ENCODE measurements around the gene RYK.
A peak's percentile ranks its signal among the peaks of the same experiment; 100 is the strongest.

The RYK gene

DNA sequence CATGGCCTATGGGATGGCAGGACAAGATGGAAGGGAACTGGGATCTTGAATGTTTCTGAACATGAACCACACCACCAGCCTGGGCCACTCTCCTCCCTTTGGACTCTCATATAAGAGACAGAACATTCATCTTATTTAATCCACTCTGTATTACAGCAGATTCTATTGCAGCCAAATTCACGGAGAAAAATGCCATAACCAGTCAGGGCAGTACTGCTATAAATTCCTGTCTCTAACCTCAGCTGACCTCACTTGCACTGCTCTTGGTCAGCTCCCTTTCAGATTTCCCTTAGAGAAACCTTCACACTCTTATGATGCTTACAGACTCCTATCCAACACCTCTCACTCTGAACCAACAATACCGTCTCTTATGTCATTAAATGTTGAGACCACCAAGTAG lies 101.4 kb downstream of the RYK start:
- no peak for DNase-seq (ENCODE audit: low read depth, low spot score)

DNA sequence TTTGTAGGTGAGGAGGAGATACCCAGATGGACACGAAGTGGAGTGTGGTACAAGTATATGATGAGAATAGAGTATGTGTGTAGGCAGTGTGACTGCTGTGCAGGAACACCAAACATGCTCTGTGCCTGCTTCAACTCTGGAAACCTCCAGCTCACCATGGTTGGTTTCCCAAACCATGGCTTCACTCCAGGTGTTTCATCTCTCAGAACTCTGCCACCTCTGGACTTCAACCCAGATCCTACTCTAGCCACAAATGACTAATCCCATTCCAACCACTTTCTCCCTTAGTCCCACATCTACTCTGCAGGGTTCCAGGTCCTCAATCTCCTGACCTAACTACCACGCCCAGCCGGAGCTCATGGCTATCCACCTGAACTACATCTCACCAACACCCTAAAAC lies 102.1 kb downstream of the RYK start:
- peak; percentile 16 for DNase-seq (ENCODE audit: low read depth, low spot score)

DNA sequence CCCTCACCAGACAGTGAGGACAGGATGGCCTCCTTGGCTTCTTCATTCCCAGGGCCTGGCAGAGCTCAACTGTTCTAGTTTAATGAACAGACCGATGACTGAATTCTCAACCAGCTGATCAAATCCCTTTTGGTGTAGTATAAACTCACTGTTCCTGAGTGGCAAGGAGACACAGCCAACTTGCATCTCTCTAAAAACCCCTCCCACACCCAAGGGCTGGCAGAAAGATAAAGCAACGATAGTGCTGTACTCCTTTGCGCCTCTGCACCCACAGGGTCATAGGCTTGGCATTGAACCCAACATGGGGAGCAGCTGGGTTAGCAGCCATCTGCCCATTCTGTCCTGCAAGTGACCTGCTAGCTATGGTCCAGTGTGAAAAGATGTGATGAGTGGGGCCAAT lies 103.2 kb downstream of the RYK start:
- no peak for DNase-seq (ENCODE audit: low read depth, low spot score)

DNA sequence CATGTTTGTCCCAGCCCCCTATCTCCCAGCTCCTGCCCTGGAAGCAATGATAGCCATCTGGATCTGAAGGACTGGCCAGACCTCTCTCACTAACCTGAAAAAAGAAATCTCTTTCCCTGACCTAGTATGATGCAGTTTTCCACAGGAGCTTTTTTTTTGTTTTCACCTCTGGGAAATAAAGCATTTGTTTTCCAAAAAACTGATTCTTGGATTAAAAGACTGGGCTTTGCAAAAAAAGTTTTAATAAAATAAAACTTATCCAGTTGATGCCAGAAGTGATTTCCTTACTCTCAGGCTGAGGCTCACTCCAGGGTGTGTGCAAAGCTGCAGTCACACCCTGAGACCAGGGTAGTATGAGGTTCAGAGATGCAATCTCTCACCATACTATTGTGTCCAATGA lies 104.0 kb downstream of the RYK start:
- no peak for DNase-seq (ENCODE audit: low read depth, low spot score)

DNA sequence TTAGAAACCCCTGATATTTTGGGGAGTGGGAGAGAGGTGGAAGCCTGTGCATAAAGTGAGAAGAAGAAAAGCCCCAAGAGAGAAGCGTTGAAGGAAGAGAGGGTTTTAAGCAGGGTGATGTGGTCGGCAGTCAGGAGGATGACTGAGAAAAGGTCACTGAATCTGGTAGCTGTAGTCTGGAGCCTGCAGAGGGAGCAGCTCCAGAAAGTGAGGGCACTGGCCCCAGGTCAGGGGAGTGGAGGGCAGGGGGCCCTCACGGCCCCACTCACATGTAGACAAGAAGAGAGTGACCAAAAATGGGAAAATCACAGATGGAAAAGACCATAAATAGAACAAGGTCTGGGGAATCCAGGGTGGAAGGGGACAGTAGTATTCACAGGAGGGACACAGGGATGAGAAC lies 105.5 kb downstream of the RYK start:
- DNase-seq (ENCODE audit: low read depth, low spot score): no peak

DNA sequence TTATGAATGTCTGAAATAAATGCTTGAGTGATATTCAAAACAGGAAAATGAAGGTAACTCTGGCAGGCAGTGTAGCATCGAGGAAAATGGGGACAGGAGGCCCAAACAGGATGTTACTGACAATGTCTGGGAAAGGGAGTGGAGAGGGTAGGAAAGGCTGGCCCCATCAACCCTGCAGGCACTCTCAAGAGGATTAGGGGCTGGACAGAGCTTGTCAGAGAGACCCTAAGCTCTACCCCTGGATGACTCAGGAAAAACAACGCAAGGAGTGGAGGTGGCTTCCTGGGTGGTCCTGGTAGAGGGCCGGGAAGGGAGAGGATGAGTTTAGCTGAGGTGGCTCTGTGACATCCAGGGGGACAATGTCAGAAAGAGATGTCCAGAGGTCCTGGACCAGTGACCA lies 106.0 kb downstream of the RYK start:
- no peak for DNase-seq (ENCODE audit: low read depth, low spot score)

DNA sequence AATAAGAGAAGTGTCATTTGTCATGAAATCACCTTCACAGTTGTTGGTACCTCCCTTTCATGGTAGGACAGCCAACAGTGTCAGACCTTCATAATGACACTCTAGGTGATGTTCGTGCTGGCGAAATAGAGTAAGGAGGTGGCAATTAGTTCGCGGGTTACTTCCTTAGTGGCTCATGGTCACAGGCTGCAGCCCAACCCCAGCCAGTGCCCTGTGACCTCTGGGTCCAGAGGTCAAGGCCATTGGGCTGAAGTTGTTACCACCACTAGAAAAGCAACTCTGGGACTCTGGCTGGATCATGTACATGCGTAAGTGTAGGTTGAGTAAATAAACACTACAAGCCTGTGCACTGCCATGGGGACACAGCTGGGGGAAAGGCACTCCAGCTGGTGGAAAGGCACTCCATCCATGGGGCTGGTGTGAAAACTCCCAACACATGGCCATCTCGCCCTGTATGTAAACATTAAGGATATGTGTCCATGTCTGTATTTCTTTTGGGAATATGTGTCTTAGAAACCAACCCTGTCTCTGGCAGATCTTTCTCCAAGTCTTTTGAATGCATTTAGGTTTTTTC lies 106.7 kb downstream of the RYK start:
- DNase-seq (ENCODE audit: low read depth, low spot score): no peak

DNA sequence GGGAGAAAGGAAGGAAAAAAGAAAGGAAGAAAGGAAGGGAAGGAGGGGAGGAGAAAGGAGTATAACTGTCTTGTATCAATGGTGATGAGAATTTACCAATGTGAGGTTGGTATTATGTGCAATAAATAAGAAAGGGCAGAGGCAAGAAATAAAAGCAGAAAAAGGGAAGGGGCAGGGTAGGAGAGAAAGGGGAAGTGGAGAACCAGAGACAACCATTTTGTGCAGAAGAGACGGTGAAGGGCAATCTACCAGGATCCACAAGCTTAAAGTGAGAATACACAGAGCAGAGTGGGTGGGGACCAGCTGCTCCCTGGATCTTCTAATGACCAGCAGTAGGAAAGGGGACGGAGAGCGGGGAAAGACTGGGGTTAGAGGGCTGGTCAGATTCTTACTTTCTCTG lies 114.1 kb downstream of the RYK start:
- no peak for DNase-seq (ENCODE audit: low read depth, low spot score)

DNA sequence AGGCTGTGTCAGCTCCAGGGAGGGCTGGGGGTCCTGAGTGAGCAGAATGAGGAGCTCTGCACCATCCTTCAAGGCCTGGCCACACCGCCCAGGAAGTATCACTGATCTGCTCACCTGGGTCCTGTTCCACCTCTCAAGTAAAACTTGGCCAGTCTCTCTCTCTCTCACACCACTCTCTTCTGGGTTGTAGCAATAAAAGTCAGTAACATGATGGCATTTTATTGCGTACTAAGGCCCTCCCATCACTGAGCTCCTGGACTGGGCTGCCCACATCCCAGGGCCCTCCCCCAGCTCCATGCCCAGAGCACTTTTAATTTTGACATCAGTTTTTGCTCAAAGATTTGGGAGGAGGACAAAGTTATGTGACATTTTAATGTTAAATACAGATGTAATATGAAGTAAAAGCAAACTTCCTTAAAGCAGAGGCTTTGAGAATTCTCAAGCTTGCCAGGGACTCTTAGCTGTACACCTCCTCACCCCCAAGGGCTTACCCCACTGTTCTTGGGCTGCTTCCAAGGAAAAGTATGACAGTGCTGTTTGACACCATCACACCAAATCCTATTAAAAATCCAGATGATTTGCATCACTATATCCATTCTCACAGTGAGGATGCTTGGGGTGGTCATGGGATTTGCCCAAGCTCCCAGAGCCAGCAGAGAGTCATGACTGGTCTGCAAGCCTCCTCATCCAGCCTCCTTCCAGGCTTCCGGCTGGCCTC lies 115.8 kb downstream of the RYK start:
- no peak for DNase-seq (ENCODE audit: low read depth, low spot score)

DNA sequence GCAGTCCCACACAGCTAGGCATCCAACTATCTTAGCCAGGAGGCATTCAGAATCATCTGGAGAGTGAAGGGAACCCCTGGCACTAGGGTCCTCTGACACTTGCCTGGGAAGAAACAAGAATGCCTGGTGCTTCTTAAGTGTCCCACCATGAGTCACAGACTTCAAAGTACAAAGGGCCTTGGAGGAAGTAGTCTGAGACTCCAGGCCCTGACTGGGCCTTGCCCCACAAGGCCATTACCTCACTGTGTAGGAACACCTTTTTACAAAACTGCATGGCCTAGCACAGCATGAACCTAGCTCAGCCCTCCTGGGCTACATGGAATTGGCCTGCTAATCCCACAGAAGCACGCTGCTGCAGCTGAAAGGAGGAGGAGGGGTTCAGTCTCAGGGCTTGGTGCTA lies 116.4 kb downstream of the RYK start:
- DNase-seq (ENCODE audit: low read depth, low spot score): no peak

DNA sequence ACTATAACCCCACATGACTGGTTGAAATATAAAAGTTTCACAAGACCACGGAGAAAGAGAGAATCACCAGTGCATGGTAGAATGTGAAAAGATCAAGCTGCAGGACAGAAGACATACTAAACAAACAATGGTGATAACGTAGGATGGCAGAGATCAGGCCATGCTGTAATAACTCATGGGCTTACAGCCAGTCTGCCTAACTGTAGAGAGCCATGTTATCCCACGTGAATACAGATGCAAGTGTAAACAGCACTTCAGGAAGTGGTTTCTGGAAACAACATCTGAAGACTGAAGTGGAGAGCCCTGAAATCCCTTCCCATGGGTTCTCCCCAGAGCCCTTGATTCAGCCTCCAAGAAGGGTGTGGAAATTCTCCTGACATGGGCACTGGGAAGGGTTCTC lies 117.7 kb downstream of the RYK start:
- no peak for DNase-seq (ENCODE audit: low read depth, low spot score)

DNA sequence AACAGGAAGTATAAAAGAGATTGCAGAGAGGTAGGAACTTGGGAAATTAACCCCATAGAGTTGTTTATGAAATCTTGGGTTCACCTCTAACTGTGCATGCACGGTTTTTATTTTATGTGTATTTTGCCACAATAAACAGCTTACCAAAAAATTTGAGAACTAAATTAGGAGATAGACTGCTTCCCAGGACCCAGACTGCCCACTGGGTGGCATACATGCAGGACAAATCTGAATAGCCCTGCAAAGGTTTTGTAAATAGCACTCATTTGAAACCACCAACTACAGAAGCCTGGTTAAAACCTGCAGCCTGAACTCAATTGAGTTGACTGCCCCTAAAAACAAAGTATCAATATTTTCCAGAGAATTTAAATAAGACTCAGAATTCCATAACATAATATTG lies 124.5 kb downstream of the RYK start:
- no peak for DNase-seq (ENCODE audit: low read depth, low spot score)

DNA sequence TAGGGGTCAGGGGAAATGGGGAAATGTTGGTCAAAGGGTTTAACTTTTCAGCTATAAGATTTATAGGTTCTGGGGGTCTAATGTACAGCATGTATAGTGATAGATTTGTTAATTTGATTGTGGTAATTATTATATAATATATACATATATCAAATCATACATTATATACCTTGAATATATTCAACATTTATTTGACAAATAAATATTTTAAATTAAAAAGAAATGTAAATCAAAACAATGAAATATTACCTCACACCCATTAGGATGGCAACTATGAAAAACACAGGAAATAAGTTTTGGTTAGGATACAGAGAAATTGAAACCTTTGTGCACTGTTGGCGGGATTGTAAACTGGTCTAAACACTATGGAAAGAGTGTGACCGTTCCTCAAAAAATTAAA lies 135.9 kb downstream of the RYK start:
- DNase-seq (ENCODE audit: low read depth, low spot score): no peak

DNA sequence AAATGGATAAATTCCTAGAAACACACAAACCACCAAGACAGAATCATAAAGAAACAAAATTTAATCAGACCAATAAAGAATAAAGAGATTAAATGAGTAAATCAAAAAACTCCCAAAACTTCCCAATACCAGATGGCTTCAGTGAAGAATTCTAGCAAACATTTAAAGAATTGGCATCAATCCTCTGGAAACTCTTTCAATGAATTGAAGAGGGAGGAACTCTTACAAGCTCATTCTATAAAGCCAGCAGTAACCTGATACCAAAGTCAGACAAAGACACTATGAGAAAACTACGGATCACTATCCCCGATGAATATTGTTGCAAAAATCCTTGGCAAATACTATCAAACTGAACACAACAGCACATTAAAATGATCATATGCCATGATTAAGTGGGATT lies 139.0 kb downstream of the RYK start:
- DNase-seq (ENCODE audit: low read depth, low spot score): no peak

DNA sequence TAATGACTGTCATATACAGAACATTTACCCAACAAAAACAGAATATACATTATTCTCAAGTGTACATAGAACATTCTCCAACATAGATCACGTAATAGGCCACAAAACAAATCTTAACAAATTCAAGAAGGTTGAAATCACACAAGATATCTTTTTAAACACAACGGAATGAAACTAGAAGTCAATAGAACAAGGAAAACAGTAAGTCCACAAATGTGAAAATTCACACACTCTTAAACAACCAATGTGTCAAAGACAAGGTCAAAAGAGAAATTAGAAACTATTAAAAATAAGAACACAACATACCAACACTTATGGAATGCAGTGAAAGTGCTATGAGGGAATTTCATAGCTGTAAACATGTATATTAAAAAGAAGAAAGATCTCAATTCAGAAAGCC lies 139.7 kb downstream of the RYK start:
- DNase-seq (ENCODE audit: low read depth, low spot score): no peak

All from astrocyte of the hippocampus (primary cell).